Neuronal stem cell (in vitro differentiated cells): ENCODE measurements around the gene OR5V1.

Source experiments
- DNase-seq: peaks from one replicate; pipeline ENCODE4 v3.0.0-alpha.2; 2013; ENCODE audit warnings: low spot score
- H2AFZ ChIP-seq: one replicate; pipeline ENCODE4 v1.6.1; 2013; ENCODE audit warnings: mild to moderate bottlenecking, low read length, inconsistent platforms
- H2AK5ac ChIP-seq: 2 replicates; pipeline ENCODE4 v1.6.1; 2013; ENCODE audit warnings: low read depth, mild to moderate bottlenecking, inconsistent platforms, low read length, moderate library complexity, mixed read lengths
- H2BK120ac ChIP-seq: 2 replicates; pipeline ENCODE4 v1.6.1; 2013; ENCODE audit warnings: low read depth, mild to moderate bottlenecking, inconsistent platforms, low read length, moderate library complexity, mixed read lengths
- H2BK12ac ChIP-seq: one replicate; pipeline ENCODE4 v1.6.1; 2013; ENCODE audit warnings: low read length, inconsistent platforms
- H2BK15ac ChIP-seq: 2 replicates; pipeline ENCODE4 v1.6.1; 2013; ENCODE audit warnings: mild to moderate bottlenecking, low read length, inconsistent platforms, mixed read lengths
- H2BK5ac ChIP-seq: one replicate; pipeline ENCODE4 v1.6.1; 2013; ENCODE audit warnings: inconsistent platforms, mild to moderate bottlenecking, low read length, moderate library complexity
- H3K14ac ChIP-seq: one replicate; pipeline ENCODE4 v1.6.1; 2013; ENCODE audit warnings: low read length, inconsistent platforms
- H3K18ac ChIP-seq: 2 replicates; pipeline ENCODE4 v1.6.1; 2013; ENCODE audit warnings: low read length, inconsistent platforms
- H3K23ac ChIP-seq: 2 replicates; pipeline ENCODE4 v1.6.1; 2013; ENCODE audit warnings: low read depth, mild to moderate bottlenecking, mixed read lengths, low read length, inconsistent platforms; ENCODE audit not compliant: poor library complexity
- H3K27ac ChIP-seq: replicated peaks from 3 replicates; pipeline ENCODE4 v1.5.1; 2013; ENCODE audit warnings: low read length, inconsistent platforms
- H3K27me3 ChIP-seq, 3 experiments: 2 replicates each; pipeline ENCODE4 v1.6.1; 2013; ENCODE audit warnings: low read length in 3 of 3, mild to moderate bottlenecking in 2 of 3, inconsistent platforms in 1 of 3, low read depth in 1 of 3, mixed read lengths in 1 of 3, moderate library complexity in 1 of 3; ENCODE audit not compliant: control insufficient read depth in 3 of 3, insufficient read depth in 3 of 3
- H3K36me3 ChIP-seq, 2 donors: replicated peaks in 1 of 2; 2 replicates each; pipeline ENCODE4 v1.6.1; 2013; ENCODE audit warnings: low read length in 2 of 2; ENCODE audit not compliant: control insufficient read depth in 2 of 2, insufficient read depth in 2 of 2
- H3K4ac ChIP-seq: 2 replicates; pipeline ENCODE4 v1.6.1; 2013; ENCODE audit warnings: inconsistent platforms, mild to moderate bottlenecking, low read length, moderate library complexity
- H3K4me1 ChIP-seq, 2 donors: 1 replicate in 1 of 2; 2 replicates in 1 of 2; pipeline ENCODE4 v1.6.1; 2013; ENCODE audit warnings: low read length in 2 of 2, low read depth in 1 of 2; ENCODE audit not compliant: control insufficient read depth in 2 of 2, insufficient read depth in 1 of 2
- H3K4me2 ChIP-seq: one replicate; pipeline ENCODE4 v1.6.1; 2013; ENCODE audit warnings: mild to moderate bottlenecking, low read length, inconsistent platforms; ENCODE audit not compliant: insufficient read depth, poor library complexity, severe bottlenecking
- H3K4me3 ChIP-seq, 2 donors: 2 replicates each; pipeline ENCODE4 v1.5.1; 2013; ENCODE audit warnings: low read length in 2 of 2, mild to moderate bottlenecking in 2 of 2, inconsistent platforms in 1 of 2, moderate library complexity in 1 of 2
- H3K79me1 ChIP-seq: one replicate; pipeline ENCODE4 v1.6.1; 2013; ENCODE audit warnings: low read depth, mild to moderate bottlenecking, inconsistent platforms, low read length, moderate library complexity
- H3K9ac ChIP-seq: one replicate; pipeline ENCODE4 v1.6.1; 2013; ENCODE audit warnings: mild to moderate bottlenecking, low read depth, low read length, inconsistent platforms; ENCODE audit not compliant: poor library complexity
- H3K9me3 ChIP-seq, 2 donors: replicated peaks in 1 of 2; 2 replicates each; pipeline versions ENCODE3 to v1.6.1; 2013; ENCODE audit warnings: low read length in 2 of 2, mild to moderate bottlenecking in 2 of 2, inconsistent platforms in 1 of 2, low read depth in 1 of 2, mixed read lengths in 1 of 2, moderate library complexity in 1 of 2; ENCODE audit not compliant: control insufficient read depth in 2 of 2, insufficient read depth in 1 of 2
- H4K8ac ChIP-seq: one replicate; pipeline ENCODE4 v1.6.1; 2013; ENCODE audit warnings: low read depth, mild to moderate bottlenecking, inconsistent platforms, low read length, moderate library complexity
- H4K91ac ChIP-seq: one replicate; pipeline ENCODE4 v1.6.1; 2013; ENCODE audit warnings: low read length, low read depth, mild to moderate bottlenecking, inconsistent platforms; ENCODE audit not compliant: poor library complexity
- WGBS, 2 donors: extraction: QIAGEN DNeasy Blood & Tissue Kit; methylation state at CpG; one replicate each; pipeline ENCODE4 v1.1.7; 2013; ENCODE audit warnings: missing lambda C conversion rate in 2 of 2, mixed read lengths in 1 of 2; ENCODE audit not compliant: insufficient read length in 2 of 2, insufficient replicate concordance in 1 of 2; ENCODE audit errors: extremely low coverage in 2 of 2; 5-methylcytosine and 5-hydroxymethylcytosine counted together

The OR5V1 gene

DNA sequence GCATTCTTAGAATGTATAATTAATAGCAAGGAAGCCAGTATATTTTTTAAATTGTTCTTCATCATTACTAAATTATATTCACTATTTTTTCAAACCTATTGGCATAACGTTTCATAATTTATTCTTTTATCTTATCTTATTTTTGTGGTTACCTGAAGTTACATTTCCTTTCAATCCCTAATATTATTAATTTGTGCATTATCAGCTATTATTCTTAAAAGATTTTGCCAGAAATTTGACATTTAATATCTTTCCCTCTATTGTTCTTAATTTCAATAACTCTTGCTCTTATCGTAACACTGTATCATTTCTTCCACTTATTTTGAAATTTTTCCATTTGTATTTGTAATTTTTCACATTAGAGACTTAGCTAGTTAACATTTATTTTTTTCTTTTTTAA lies 48.7 kb downstream of the OR5V1 start:
- no peak overlapping the region for H2BK5ac ChIP-seq
- H3K23ac ChIP-seq = no peak overlapping the region
- no peaks in the 10 kb centered on the region for H3K4me1 ChIP-seq
- no peaks in the 10 kb centered on the region for H3K9me3 ChIP-seq
- H3K18ac ChIP-seq = no peak overlapping the region
- DNase-seq = no peak
- H3K79me1 ChIP-seq = no peaks in the 10 kb centered on the region
- H4K91ac ChIP-seq = no peak overlapping the region
- no peak overlapping the region for H2AK5ac ChIP-seq
- H2BK120ac ChIP-seq = no peak overlapping the region
- no peak overlapping the region for H3K4me2 ChIP-seq
- no peak overlapping the region for H3K14ac ChIP-seq
- H3K4ac ChIP-seq = no peak overlapping the region
- no CpG with 5 or more reads among the region's 2 CpGs for WGBS, 2 donors
- no peak overlapping the region for H2BK12ac ChIP-seq
- H3K4me3 ChIP-seq = no peak overlapping the region
- H3K27ac ChIP-seq = no peak overlapping the region
- H3K27me3 ChIP-seq = no peaks in the 10 kb centered on the region
- H4K8ac ChIP-seq = no peak overlapping the region
- H2BK15ac ChIP-seq = no peak overlapping the region
- H2AFZ ChIP-seq = no peak overlapping the region
- H3K36me3 ChIP-seq = no peaks in the 10 kb centered on the region
- no peak overlapping the region for H3K9ac ChIP-seq
